Stomach (tissue), 9 donors: ENCODE results near the gene SF3B6. TPM values are rescaled to one million over a fixed set of nuclear protein-coding genes. Genes with fewer than 3 reads are reported as not detected.
"Not testable (repeated sequence)": the region's sequence is repeated elsewhere in the genome, so short reads cannot be mapped to it uniquely, and the experiment has no call there.

Experiments used
- DNase-seq, 2 donors: peaks; one replicate each; pipeline versions ENCODE4 v3.0.0 to v3.0.0-alpha.2; 2013 to 2019
- H3K27ac ChIP-seq, 5 donors: fragments of 200-600 bp in 4 of 5; sonication (generic) in 4 of 5; one replicate each; pipeline ENCODE4 v1.5.1; 2013 to 2019; ENCODE audit warnings: mild to moderate bottlenecking in 1 of 5, moderate library complexity in 1 of 5
- H3K27me3 ChIP-seq, 3 donors: fragments of 200-600 bp; sonication (generic); one replicate each; pipeline ENCODE4 v1.5.1; 2017 to 2019; ENCODE audit warnings: mixed run types in 1 of 3
- H3K36me3 ChIP-seq, 4 donors: fragments of 200-600 bp; sonication (generic); 1 replicate in 3 of 4; 2 replicates in 1 of 4; pipeline ENCODE4 v1.5.1; 2016 to 2019
- H3K4me1 ChIP-seq, 4 donors: fragments of 200-600 bp; sonication (generic); one replicate each; pipeline ENCODE4 v1.5.1; 2016 to 2019
- H3K4me3 ChIP-seq, 4 donors: fragments of 200-600 bp; sonication (generic) in 3 of 4; one replicate each; pipeline ENCODE4 v1.5.1; 2016 to 2019; ENCODE audit warnings: mild to moderate bottlenecking in 1 of 4
- H3K9me3 ChIP-seq, 4 donors: fragments of 200-600 bp; sonication (generic); one replicate each; pipeline ENCODE4 v1.5.1; 2016 to 2019
- CTCF ChIP-seq, 7 experiments: fragments of 450-650 bp in 4 of 7; fragments of 200-600 bp in 3 of 7; sonication (generic) in 3 of 7; IDR thresholded peaks; one replicate each; pipeline ENCODE4 v1.5.1; 2016 to 2019; ENCODE audit warnings: antibody characterized with exemption in 7 of 7, control low read depth in 2 of 7, mild to moderate bottlenecking in 1 of 7
- EP300 ChIP-seq: sonication (generic); formaldehyde crosslinking; IDR thresholded peaks from one replicate; pipeline ENCODE4 v1.6.1; 2017; ENCODE audit warnings: antibody characterized with exemption
- POLR2A ChIP-seq, 4 donors: fragments of 450-650 bp; IDR thresholded peaks; one replicate each; pipeline ENCODE4 v1.6.1; 2016; ENCODE audit warnings: antibody characterized with exemption in 4 of 4, control low read depth in 2 of 4, mild to moderate bottlenecking in 1 of 4, moderate library complexity in 1 of 4
- POLR2AphosphoS5 ChIP-seq, 3 donors: sonication (generic); formaldehyde crosslinking; IDR thresholded peaks; one replicate each; pipeline ENCODE4 v1.6.1; 2016; ENCODE audit warnings: antibody characterized with exemption in 3 of 3
- WGBS, 5 donors: extraction: QIAGEN DNeasy Blood & Tissue Kit in 3 of 5; methylation state at CpG; one replicate each; pipeline versions ENCODE4 v1.1.5 to v1.1.7; 2013 to 2018; 5-methylcytosine and 5-hydroxymethylcytosine counted together
- intact Hi-C: fragments of 100-400 bp; cut with DNase I; formaldehyde crosslinking; loops from one replicate; pipeline ENCODE4 v1.15.1; 2023; ENCODE audit warnings: low total_unique reads
- polyA plus RNA-seq, 3 donors: library from polyadenylated mRNA; stranded (reverse); fragments of 200-250 nt; gene quantifications; one replicate each; pipeline ENCODE4 v1.2.3, GENCODE V29; 2013
- total RNA-seq, 5 donors: library from RNA; depleted of rRNA; stranded (reverse); fragments of >200 nt; gene quantifications; one replicate each; pipeline versions ENCODE4 v1.1.0 to v1.2.3, GENCODE V29; 2014 to 2016
- donor health status: healthy with polysubstance abuse.
- donor health status: Bipolar disorder and iron deficiency.
- donor health status: healthy.

Gene SF3B6
- total and polyA plus RNA-seq, 8 donors = 18.8 to 139 (median 89.2) TPM

- Histone ChIP-seq H3K4me1 (no peaks in the 10 kb centered on the region), H3K36me3 (peaks cover 0 to 16% (median 7%) of the 10 kb centered on the region in 4 donors), H3K9me3 (peaks cover 0 to 7% (median 3%) of the 10 kb centered on the region in 4 donors), H3K27ac (no peak overlapping the region), H3K27me3 (no peaks in the 10 kb centered on the region), H3K4me3 (no peak overlapping the region)
- intact Hi-C loops = no loop called here
- TF ChIP-seq POLR2AphosphoS5 (IDR thresholded peaks at IDR 0.05) (no peak), EP300 (no peak), POLR2A (IDR thresholded peaks at IDR 0.05) (no peak), CTCF (IDR thresholded peaks at IDR 0.05) (no peak)
- WGBS, 5 donors = 49 to 97% (median 50%) methylated on average over 1 to 2 of the region's 2 CpGs
- no peak for DNase-seq
Observed at GRCh38 chr2:24115057-24115456, 38.9 kb upstream of the SF3B6 start.

- intact Hi-C loops = no loop called here
- no peaks in the 10 kb centered on the region for H3K27me3 ChIP-seq
- WGBS, 5 donors = 70 to 83% (median 78%) methylated on average over 2 of the region's 2 CpGs
- DNase-seq = peak in 1 of 2 donors; percentile 16
- no peak overlapping the region for H3K27ac ChIP-seq
- H3K36me3 ChIP-seq = peaks cover 0 to 16% (median 6%) of the 10 kb centered on the region in 4 donors
- peaks cover 0 to 7% (median 5%) of the 10 kb centered on the region in 4 donors for H3K9me3 ChIP-seq
- no peak for TF ChIP-seq POLR2AphosphoS5 (IDR thresholded peaks at IDR 0.05)
- no peak for TF ChIP-seq POLR2A (IDR thresholded peaks at IDR 0.05)
- no peak for TF ChIP-seq CTCF (IDR thresholded peaks at IDR 0.05)
- TF ChIP-seq EP300 = no peak
- no peak overlapping the region for H3K4me3 ChIP-seq
- no peaks in the 10 kb centered on the region for H3K4me1 ChIP-seq
Observed at GRCh38 chr2:24111407-24111901, 35.3 kb upstream of the SF3B6 start.

GRCh38 chr2:24110660-24111303 lies 34.7 kb upstream of the SF3B6 start:
- H3K36me3 ChIP-seq = peaks cover 0 to 12% (median 4%) of the 10 kb centered on the region in 4 donors
- H3K4me1 ChIP-seq = no peaks in the 10 kb centered on the region
- no peak for DNase-seq
- TF ChIP-seq CTCF (IDR thresholded peaks at IDR 0.05) (no peak), POLR2AphosphoS5 (IDR thresholded peaks at IDR 0.05) (no peak), EP300 (no peak), POLR2A (IDR thresholded peaks at IDR 0.05) (no peak)
- H3K4me3 ChIP-seq = no peak overlapping the region
- no peak overlapping the region for H3K27ac ChIP-seq
- intact Hi-C loops = no loop called here
- 71 to 82% (median 79%) methylated on average over 7 of the region's 7 CpGs for WGBS, 5 donors
- H3K9me3 ChIP-seq = peaks cover 0 to 7% (median 6%) of the 10 kb centered on the region in 4 donors
- no peaks in the 10 kb centered on the region for H3K27me3 ChIP-seq

GRCh38 chr2:24109431-24109830 lies 33.3 kb upstream of the SF3B6 start:
- H3K27ac ChIP-seq, H3K9me3 ChIP-seq, H3K4me1 ChIP-seq, H3K27me3 ChIP-seq, DNase-seq, intact Hi-C loops, H3K36me3 ChIP-seq, H3K4me3 ChIP-seq: not testable (repeated sequence)
- 85 to 100% (median 96%) methylated on average over 1 of the region's 1 CpG for WGBS, 5 donors

GRCh38 chr2:24107336-24107735 lies 31.2 kb upstream of the SF3B6 start:
- H3K4me3 ChIP-seq = no peak overlapping the region
- no peak for DNase-seq
- no peaks in the 10 kb centered on the region for H3K4me1 ChIP-seq
- intact Hi-C loops = no loop called here
- WGBS, 5 donors = 44 to 96% (median 54%) methylated on average over 1 of the region's 1 CpG
- H3K27ac ChIP-seq = no peak overlapping the region
- no peak for TF ChIP-seq EP300
- no peak for TF ChIP-seq POLR2A (IDR thresholded peaks at IDR 0.05)
- no peak for TF ChIP-seq POLR2AphosphoS5 (IDR thresholded peaks at IDR 0.05)
- TF ChIP-seq CTCF (IDR thresholded peaks at IDR 0.05) = no peak
- peaks cover 0 to 18% (median 12%) of the 10 kb centered on the region in 4 donors for H3K36me3 ChIP-seq
- H3K27me3 ChIP-seq = no peaks in the 10 kb centered on the region
- H3K9me3 ChIP-seq = peaks cover 0 to 7% (median 0%) of the 10 kb centered on the region in 4 donors
